ENCODE data around the gene PARVG. TPM values are rescaled to one million over a fixed set of nuclear protein-coding genes. Genes with fewer than 3 reads are reported as not detected.
A peak's percentile ranks its signal among the peaks of the same experiment; 100 is the strongest.

PARVG gene
- total and polyA plus RNA-seq, 10 of the 15 experiments (the other 5 are each of a cell fraction or from before 2014, with no cell fraction given): 6.3 to 123 (median 71.9) TPM

- no peak for FAIRE-seq
- TF ChIP-seq MEF2B (IDR thresholded peaks at IDR 0.05; ENCODE audit: partially characterized antibody, poor library complexity, severe bottlenecking) (no peak), ZBTB40 (IDR thresholded peaks at IDR 0.05; ENCODE audit: borderline replicate concordance) (no peak; the same call in 1 of the 2 replicates), IRF3 (IDR thresholded peaks at IDR 0.05) (no peak), RCOR1 (conservative IDR thresholded peaks at IDR 0.05; ENCODE audit: low read depth, low read length) (no peak), POLR2A (IDR thresholded peaks at IDR 0.05; ENCODE audit: low read depth, low read length) (peak; percentile 77), RUNX3 (IDR thresholded peaks at IDR 0.05; ENCODE audit: low read length) (0 out of 2 replicates have a peak, but pooled peaks have one; percentile 6), BRCA1 (IDR thresholded peaks at IDR 0.05; ENCODE audit: low read depth, low read length) (no peak), KLF5 (IDR thresholded peaks at IDR 0.05; ENCODE audit: partially characterized antibody) (no peak), WRNIP1 (IDR thresholded peaks at IDR 0.05; ENCODE audit: borderline replicate concordance, low read depth, low read length) (no peak), POLR2AphosphoS5 (IDR thresholded peaks at IDR 0.05; ENCODE audit: low read length) (peak; percentile 36; the same call in 1 of the 2 replicates), MLLT1 (IDR thresholded peaks at IDR 0.05) (no peak), SMARCA5 (IDR thresholded peaks at IDR 0.05) (no peak), POU2F2 (IDR thresholded peaks at IDR 0.05; ENCODE audit: borderline replicate concordance, low read depth, low read length) (no peak), ETV6 (conservative IDR thresholded peaks at IDR 0.05 in 1 of 2, IDR thresholded peaks at IDR 0.05 in 1 of 2; ENCODE audit: borderline replicate concordance in 1 of 2, low read depth in 1 of 2) (no peak), DPF2 (IDR thresholded peaks at IDR 0.05) (no peak), CEBPB (IDR thresholded peaks at IDR 0.05; ENCODE audit: borderline replicate concordance in 1 of 2, low read depth in 2 of 2, low read length in 2 of 2) (no peak), TARDBP (IDR thresholded peaks at IDR 0.05; ENCODE audit: borderline replicate concordance) (no peak), EED (IDR thresholded peaks at IDR 0.05; ENCODE audit: low read depth) (0 out of 2 replicates have a peak, but pooled peaks have one; percentile 24)
Observed at GRCh38 chr22:44182588-44183286, 2.0 kb downstream of the PARVG start.

More at GRCh38 chr22:44182588-44183286, 2.0 kb downstream of the PARVG start:
- H3K9ac ChIP-seq (ENCODE audit: control insufficient read depth, insufficient read depth, low read length): peak overlapping the region; percentile 93
- ChIA-PET POLR2A (interaction anchor here (0.6 to 2.4 kb wide), 3 partner anchors 156 to 1232 kb away, joined by 3 to 7 read pairs (median 4); no protein-coding TSS in a partner anchor), RAD21 (ENCODE audit: unreplicated experiment) (interaction anchor here (0.7 to 3.1 kb wide), 6 partner anchors 9 to 156 kb away, joined by 3 to 14 read pairs (median 6); no protein-coding TSS in a partner anchor), CTCF (interaction anchor here (0.6 to 1.4 kb wide), 2 partner anchors 160 to 189 kb away, joined by 4 to 6 read pairs; no protein-coding TSS in a partner anchor), SMC1A (ENCODE audit: uncharacterized antibody, unreplicated experiment) (interaction anchor here (1.1 to 1.8 kb wide), 2 partner anchors 9 to 10 kb away, joined by 3 to 7 read pairs; no protein-coding TSS in a partner anchor)
- no TSS peak for BruUV-seq (replicated peaks)
- peak overlapping the region; percentile 91 for H3K27ac ChIP-seq (ENCODE audit: control insufficient read depth, insufficient read depth)
- no peaks in the 10 kb centered on the region for H4K20me1 ChIP-seq (ENCODE audit: control insufficient read depth, insufficient read depth)
- H2AFZ ChIP-seq (ENCODE audit: control insufficient read depth, low read depth, low read length): peak overlapping the region; percentile 20
- peak overlapping the region; percentile 79 for H3K4me2 ChIP-seq (ENCODE audit: control insufficient read depth, insufficient read depth)
- 67% methylated on average over 17 of the region's 17 CpGs for WGBS (ENCODE audit: insufficient coverage, insufficient replicate concordance, low lambda C conversion rate, missing lambda C conversion rate)
- peaks cover 0 to 2% of the 10 kb centered on the region in 2 experiments; a peak in 1 of 4 replicates for H3K36me3 ChIP-seq (ENCODE audit: control insufficient read depth in 2 of 2, insufficient read depth in 2 of 2, low read length in 1 of 2)
- DNase-seq (ENCODE audit: low read depth, low spot score): no peak
- in situ Hi-C loops (cut with MboI) (no loop called here), intact Hi-C loops (cut with micrococcal nuclease; ENCODE audit: unreplicated experiment) (no loop called here)
- H3K4me3 ChIP-seq: peak overlapping the region; percentile 79
- no peaks in the 10 kb centered on the region for H3K27me3 ChIP-seq (replicated peaks in 1 of 2; ENCODE audit: control insufficient read depth in 2 of 2, insufficient read depth in 2 of 2, low read length in 1 of 2)
- peak; percentile 77 for ATAC-seq
- H3K4me1 ChIP-seq (ENCODE audit: control insufficient read depth, insufficient read depth, low read length): peaks cover 13% of the 10 kb centered on the region
- no peaks in the 10 kb centered on the region for H3K9me3 ChIP-seq (replicated peaks; ENCODE audit: control insufficient read depth, insufficient read depth, low read length)
- H3K79me2 ChIP-seq (ENCODE audit: control insufficient read depth, insufficient read depth, low read length): peaks cover 11% of the 10 kb centered on the region

Measured in GM12878 (cell line).